HG02884 (cell line): ENCODE measurements around the gene MTTP.
"Not testable (repeated sequence)": the region's sequence is repeated elsewhere in the genome, so short reads cannot be mapped to it uniquely, and the experiment has no call there.

Source experiments
- ATAC-seq: cut with Tn5 transposase; IDR thresholded peaks from one replicate; pipeline ENCODE4 v1.9.1; 2021; ENCODE audit warnings: mild to moderate bottlenecking, moderate library complexity; ENCODE audit not compliant: unreplicated experiment

MTTP gene

GRCh38 chr4:99574530-99575324, at the start of gene MTTP:
TSS of gene MTTP (plus strand) at chr4:99574824. CDS start at chr4:99574910, 86 bp downstream.
- peak; percentile 78 for ATAC-seq

- no peak for ATAC-seq
Observed at GRCh38 chr4:99529228-99529627, 45.4 kb upstream of the MTTP start.

GRCh38 chr4:99529956-99530355, 44.7 kb upstream of the MTTP start:
- ATAC-seq = no peak

- not testable (repeated sequence) for ATAC-seq
Observed at GRCh38 chr4:99534699-99535098, 39.9 kb upstream of the MTTP start.

- ATAC-seq = no peak
Observed at GRCh38 chr4:99536271-99536670, 38.4 kb upstream of the MTTP start.

- ATAC-seq = no peak
Observed at GRCh38 chr4:99536848-99537247, 37.8 kb upstream of the MTTP start.

GRCh38 chr4:99537674-99538073, 37.0 kb upstream of the MTTP start:
- no peak for ATAC-seq

- no peak for ATAC-seq
Observed at GRCh38 chr4:99540277-99540939, 34.2 kb upstream of the MTTP start.

- ATAC-seq = no peak
Observed at GRCh38 chr4:99552872-99553271, 21.8 kb upstream of the MTTP start.

GRCh38 chr4:99563310-99564186, 11.1 kb upstream of the MTTP start, which contains the start of gene TRMT10A:
TSS of gene TRMT10A (minus strand) at chr4:99564039. CDS start at chr4:99559338, 4,701 bp downstream.
- peak; percentile 94 for ATAC-seq

- ATAC-seq = no peak
Observed at GRCh38 chr4:99564921-99565320, 9.7 kb upstream of the MTTP start.

GRCh38 chr4:99571883-99572282, 2.7 kb upstream of the MTTP start:
- ATAC-seq = no peak

- no peak for ATAC-seq
Observed at GRCh38 chr4:99572527-99573240, 1.9 kb upstream of the MTTP start.

GRCh38 chr4:99573735-99574368, 772 bp upstream of the MTTP start:
- no peak for ATAC-seq

GRCh38 chr4:99578714-99579113, 4.1 kb downstream of the MTTP start:
- ATAC-seq = no peak

- no peak for ATAC-seq
Observed at GRCh38 chr4:99585516-99585915, 10.9 kb downstream of the MTTP start.

GRCh38 chr4:99586322-99586721, 11.7 kb downstream of the MTTP start:
- ATAC-seq = no peak

GRCh38 chr4:99586797-99587196, 12.2 kb downstream of the MTTP start:
- no peak for ATAC-seq

GRCh38 chr4:99587309-99587708, 12.7 kb downstream of the MTTP start:
- ATAC-seq = no peak

GRCh38 chr4:99587803-99588202, 13.2 kb downstream of the MTTP start:
- ATAC-seq = no peak
